Common myeloid progenitor, CD34-positive (primary cell): ENCODE results near the gene POP5.

Experiments
- CTCF ChIA-PET: fragments of 350-600 bp; sonication (Branson Sonifier 250); formaldehyde crosslinking; loops from one replicate; lab custom pipeline; 2021; ENCODE audit warnings: antibody characterized with exemption; lab: Charles Lee
- POLR2A ChIA-PET: fragments of 350-600 bp; sonication (Branson Sonifier 250); formaldehyde crosslinking; loops from one replicate; lab custom pipeline; 2021; ENCODE audit warnings: antibody characterized with exemption; lab: Charles Lee
- DNase-seq, 3 donors: peaks; one replicate each; pipeline versions ENCODE4 v3.0.0 to v3.0.0-alpha.2; 2013
- H3K27ac ChIP-seq, 2 experiments: 1 replicate in 1 of 2; 2 replicates in 1 of 2; pipeline ENCODE4 v1.7.0; 2013; ENCODE audit warnings: inconsistent platforms in 2 of 2, low read length in 2 of 2, mild to moderate bottlenecking in 2 of 2, low read depth in 1 of 2, moderate library complexity in 1 of 2; ENCODE audit not compliant: severe bottlenecking in 2 of 2, insufficient read depth in 1 of 2, poor library complexity in 1 of 2
- H3K27me3 ChIP-seq, 5 experiments: replicated peaks in 2 of 5; 1 replicate in 3 of 5; 2 replicates in 2 of 5; pipeline versions ENCODE4 v1.6.1 to v1.7.0; 2013; ENCODE audit warnings: low read length in 4 of 5, mild to moderate bottlenecking in 2 of 5, moderate library complexity in 2 of 5, inconsistent platforms in 1 of 5; ENCODE audit not compliant: insufficient read depth in 5 of 5, control insufficient read depth in 4 of 5
- H3K36me3 ChIP-seq, 4 experiments: 1 replicate in 2 of 4; 2 replicates in 2 of 4; pipeline versions ENCODE4 v1.6.1 to v1.7.0; 2013; ENCODE audit warnings: low read length in 3 of 4, control low read depth in 1 of 4, mild to moderate bottlenecking in 1 of 4; ENCODE audit not compliant: control insufficient read depth in 4 of 4, insufficient read depth in 4 of 4
- H3K4me1 ChIP-seq, 4 experiments: 1 replicate in 3 of 4; 2 replicates in 1 of 4; pipeline versions ENCODE4 v1.6.1 to v1.7.1; 2013; ENCODE audit warnings: low read length in 3 of 4, mild to moderate bottlenecking in 3 of 4, control low read depth in 1 of 4, inconsistent platforms in 1 of 4, moderate library complexity in 1 of 4; ENCODE audit not compliant: control insufficient read depth in 4 of 4, insufficient read depth in 4 of 4; ENCODE audit errors: control extremely low read depth in 1 of 4
- H3K4me3 ChIP-seq, 7 experiments: 1 replicate in 4 of 7; 2 replicates in 3 of 7; pipeline versions ENCODE4 v1.5.1 to v1.7.0; 2013; ENCODE audit warnings: mild to moderate bottlenecking in 7 of 7, low read length in 6 of 7, moderate library complexity in 6 of 7, inconsistent platforms in 2 of 7, low read depth in 2 of 7, control low read depth in 1 of 7; ENCODE audit not compliant: insufficient read depth in 4 of 7, control insufficient read depth in 1 of 7; ENCODE audit errors: extremely low read depth in 1 of 7
- H3K9me3 ChIP-seq, 5 experiments: 1 replicate in 4 of 5; 2 replicates in 1 of 5; pipeline versions ENCODE4 v1.6.1 to v1.7.1; 2013; ENCODE audit warnings: low read length in 4 of 5, mild to moderate bottlenecking in 2 of 5, inconsistent platforms in 1 of 5, low read depth in 1 of 5, moderate library complexity in 1 of 5; ENCODE audit not compliant: control insufficient read depth in 4 of 5, insufficient read depth in 2 of 5; ENCODE audit errors: control extremely low read depth in 1 of 5
- whole genome bisulfite sequencing: methylation state at CpG from one replicate; pipeline ENCODE4 v1.1.5; 2013; ENCODE audit not compliant: insufficient coverage; 5-methylcytosine and 5-hydroxymethylcytosine counted together

The POP5 gene

GRCh38 chr12:120538281-120539156, 42.7 kb downstream of the POP5 start:
- Histone ChIP-seq H3K9me3 (no peaks in the 10 kb centered on the region), H3K4me3 (peak overlapping the region in 6 of 7 experiments; percentile 32 to 84 (median 50)), H3K36me3 (peaks cover 0 to 33% (median 8%) of the 10 kb centered on the region in 4 experiments), H3K4me1 (peaks cover 40 to 65% (median 56%) of the 10 kb centered on the region in 4 experiments), H3K27me3 (no peaks in the 10 kb centered on the region), H3K27ac (peak overlapping the region; percentile 36 to 79)
- ChIA-PET POLR2A (interaction anchor here (0.6 to 1.4 kb wide), 3 partner anchors 10 to 595 kb away, joined by 3 to 5 read pairs (median 3); partner anchors contain the start of genes COQ5 and POP5), CTCF (interaction anchor here (0.9 to 2.9 kb wide), 8 partner anchors 7 to 70 kb away, joined by 3 to 11 read pairs (median 4); partner anchors contain the start of gene COQ5)
- WGBS = 18% methylated on average over 3 of the region's 6 CpGs
- peak in 2 of 3 donors; percentile 67 to 80 for DNase-seq

GRCh38 chr12:120537856-120538220, 43.4 kb downstream of the POP5 start:
- Histone ChIP-seq H3K9me3 (no peaks in the 10 kb centered on the region), H3K4me1 (peaks cover 40 to 65% (median 56%) of the 10 kb centered on the region in 4 experiments), H3K36me3 (peaks cover 0 to 29% (median 7%) of the 10 kb centered on the region in 4 experiments), H3K4me3 (peak overlapping the region in 5 of 7 experiments; percentile 31 to 84 (median 51)), H3K27ac (peak overlapping the region; percentile 36 to 79), H3K27me3 (no peaks in the 10 kb centered on the region)
- POLR2A ChIA-PET = interaction anchor here (0.9 to 1.4 kb wide), 2 partner anchors 9 to 43 kb away, joined by 3 to 5 read pairs; partner anchors contain the start of genes COQ5 and POP5
- WGBS = 78% methylated on average over 1 of the region's 4 CpGs
- CTCF ChIA-PET = interaction anchor here (0.7 to 2.9 kb wide), 8 partner anchors 8 to 69 kb away, joined by 3 to 11 read pairs (median 4); partner anchors contain the start of gene COQ5
- no peak for DNase-seq

GRCh38 chr12:120536064-120536791, 45.0 kb downstream of the POP5 start:
- WGBS = 66% methylated on average over 7 of the region's 13 CpGs
- H3K27ac ChIP-seq = peak overlapping the region in 1 of 2 experiments; percentile 95
- no peaks in the 10 kb centered on the region for H3K9me3 ChIP-seq
- H3K4me3 ChIP-seq = peak overlapping the region in 6 of 7 experiments; percentile 84 to 96 (median 92)
- peaks cover 0 to 22% (median 5%) of the 10 kb centered on the region in 4 experiments for H3K36me3 ChIP-seq
- CTCF ChIA-PET = interaction anchor here (1.4 kb wide), 2 partner anchors 26 to 31 kb away, joined by 3 to 4 read pairs; no protein-coding TSS in a partner anchor
- H3K4me1 ChIP-seq = peaks cover 40 to 62% (median 54%) of the 10 kb centered on the region in 4 experiments
- H3K27me3 ChIP-seq = no peaks in the 10 kb centered on the region
- DNase-seq = no peak
- POLR2A ChIA-PET = interaction anchor here (1.0 kb wide), 1 partner anchor 40 kb away, joined by 6 read pairs; the partner anchor contains the start of gene DYNLL1

- peak; percentile 69 to 88 (median 82) for DNase-seq
- H3K27ac ChIP-seq = peak overlapping the region; percentile 86 to 95
- H3K9me3 ChIP-seq = no peaks in the 10 kb centered on the region
- CTCF ChIA-PET = interaction anchor here (0.8 to 1.4 kb wide), 2 partner anchors 25 to 95 kb away, joined by 3 read pairs; no protein-coding TSS in a partner anchor
- POLR2A ChIA-PET = interaction anchor here (0.6 kb wide), 1 partner anchor 883 kb away, joined by 4 read pairs; no protein-coding TSS in a partner anchor
- no peaks in the 10 kb centered on the region for H3K27me3 ChIP-seq
- 0% methylated on average over 38 of the region's 52 CpGs for WGBS
- peak overlapping the region; percentile 84 to 96 (median 91) for H3K4me3 ChIP-seq
- peaks cover 0 to 14% (median 4%) of the 10 kb centered on the region in 4 experiments for H3K36me3 ChIP-seq
- peaks cover 37 to 52% (median 46%) of the 10 kb centered on the region in 4 experiments for H3K4me1 ChIP-seq
Measured at GRCh38 chr12:120534703-120535655, 46.2 kb downstream of the POP5 start.

GRCh38 chr12:120534203-120534702, 46.9 kb downstream of the POP5 start, which contains the start of gene RNF10:
Gene RNF10, plus strand, starts transcription at chr12:120534356. Its CDS starts 456 bp downstream, at chr12:120534812.
- Histone ChIP-seq H3K9me3 (no peaks in the 10 kb centered on the region), H3K4me1 (peaks cover 33 to 51% (median 44%) of the 10 kb centered on the region in 4 experiments), H3K4me3 (peak within 1 kb of the TSS; percentile 84 to 96 (median 91)), H3K27ac (peak within 1 kb of the TSS; percentile 86 to 95), H3K36me3 (peaks cover 0 to 9% (median 1%) of the 10 kb centered on the region in 4 experiments), H3K27me3 (no peaks in the 10 kb centered on the region)
- WGBS = 0% methylated on average over 30 of the region's 43 CpGs
- POLR2A ChIA-PET = interaction anchor here (0.6 kb wide), 1 partner anchor 884 kb away, joined by 4 read pairs; no protein-coding TSS in a partner anchor
- DNase-seq = peak; percentile 89 to 92 (median 89)
- CTCF ChIA-PET = interaction anchor here (0.8 kb wide), 1 partner anchor 94 kb away, joined by 3 read pairs; no protein-coding TSS in a partner anchor
